SK-N-MC (cell line): ENCODE results near the gene ZNF484.

Source experiments
- EZH2 ChIP-seq: fragments of 200-600 bp; sonication (generic); IDR thresholded peaks from one replicate; pipeline ENCODE4 v1.6.1; 2017; ENCODE audit warnings: antibody characterized with exemption
- FOXP2 ChIP-seq: optimal IDR thresholded peaks from 2 replicates; pipeline ENCODE3; 2011; ENCODE audit warnings: mild to moderate bottlenecking, moderate library complexity; ENCODE audit not compliant: insufficient read depth; ENCODE audit errors: extremely low read length, control extremely low read depth
- POLR2AphosphoS5 ChIP-seq: IDR thresholded peaks from 2 replicates; pipeline ENCODE4 v1.6.1; 2012; ENCODE audit warnings: mild to moderate bottlenecking, low read depth, low read length, borderline replicate concordance

DNA sequence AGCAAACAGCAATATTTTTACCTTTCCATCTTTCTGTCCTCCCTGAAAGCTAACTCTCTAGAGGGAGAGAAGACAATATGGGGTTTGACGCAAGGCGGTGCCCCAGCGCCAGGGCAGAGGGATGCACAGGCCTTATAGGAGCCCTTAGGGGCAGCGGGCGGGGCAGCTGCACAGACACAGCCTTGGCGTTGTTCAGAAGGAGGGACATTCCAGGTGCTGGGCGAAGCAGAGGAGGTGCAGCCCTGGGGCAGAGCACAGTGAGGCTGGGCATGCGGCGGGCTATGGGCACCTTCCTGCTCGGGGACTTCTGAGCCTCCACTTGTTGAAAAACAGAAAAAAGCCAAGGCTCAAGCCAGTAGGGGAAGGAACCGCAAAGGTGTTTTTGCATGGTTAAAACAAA, 79.5 kb downstream of the ZNF484 start:
- TF ChIP-seq EZH2 (no peak), POLR2AphosphoS5 (no peak), FOXP2 (no peak)
